HK-2 (cell line): ENCODE results near the gene TSHZ1.
A peak's percentile ranks its signal among the peaks of the same experiment; 100 is the strongest.

ENCODE experiments used
- DNase-seq: peaks from one replicate; pipeline ENCODE4 v3.0.0-alpha.2; 2018; ENCODE audit not compliant: unreplicated experiment

The TSHZ1 gene

DNA sequence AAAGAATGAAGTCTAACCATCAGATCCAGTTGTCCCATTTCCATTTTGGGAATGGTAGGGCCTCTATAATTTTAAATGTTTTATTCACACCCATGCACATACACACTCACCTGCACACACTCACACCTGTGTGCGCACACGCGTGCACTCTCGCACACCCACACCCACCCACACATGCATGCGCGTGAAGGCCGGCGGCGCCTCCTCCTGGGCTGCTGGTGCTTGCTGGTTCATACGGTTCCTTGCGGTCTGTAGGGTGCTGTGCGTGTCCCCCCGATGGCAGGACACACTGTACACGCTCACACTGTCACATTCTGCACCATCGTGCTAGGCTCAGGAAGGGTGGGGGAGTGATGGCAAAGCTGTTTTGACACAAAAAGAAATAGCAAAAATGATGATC is 63.2 kb downstream of the TSHZ1 start:
- DNase-seq: no peak

GRCh38 chr18:75275226-75275625 is 64.6 kb downstream of the TSHZ1 start:
- no peak for DNase-seq

- DNase-seq: no peak
Observed at GRCh38 chr18:75276818-75277609, 66.4 kb downstream of the TSHZ1 start.

DNA sequence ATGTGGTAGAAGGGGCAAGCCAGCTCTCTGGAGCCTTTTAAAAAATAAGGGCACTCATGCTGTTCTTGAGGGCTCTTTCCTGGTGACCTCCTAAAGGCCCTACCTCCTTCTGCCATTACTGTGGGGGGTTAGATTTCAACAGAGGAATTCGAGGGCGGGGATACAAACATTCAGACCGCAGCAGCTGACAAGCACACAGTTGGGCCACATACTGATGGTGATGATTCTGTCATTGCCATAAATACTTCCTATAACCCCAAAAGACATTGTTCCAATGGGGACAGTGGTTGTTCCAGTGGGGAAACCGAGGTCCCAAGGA is 67.0 kb downstream of the TSHZ1 start:
- DNase-seq: no peak

- no peak for DNase-seq
Observed at GRCh38 chr18:75279381-75279780, 68.8 kb downstream of the TSHZ1 start.

- DNase-seq: no peak
Observed at GRCh38 chr18:75280427-75281280, 70.1 kb downstream of the TSHZ1 start.

DNA sequence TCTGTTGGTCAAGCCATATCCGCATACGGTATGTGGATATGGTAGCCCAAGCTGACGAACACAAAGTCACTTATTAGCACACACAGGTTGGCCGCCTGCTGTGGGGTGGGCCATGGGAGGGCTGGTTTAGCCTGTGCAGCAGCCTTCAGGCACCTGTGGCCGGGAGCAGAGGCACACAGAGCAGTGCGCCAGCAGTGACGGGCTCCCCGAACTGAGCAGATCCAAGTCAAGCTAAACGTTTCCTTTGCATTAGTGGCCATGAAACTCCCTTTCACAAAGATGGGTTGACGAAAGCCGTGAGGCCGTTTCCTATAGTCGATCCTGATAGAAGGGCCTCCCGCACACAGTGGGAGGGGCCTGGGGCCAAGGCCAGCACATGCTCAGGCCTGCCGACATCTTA is 72.1 kb downstream of the TSHZ1 start:
- DNase-seq: no peak

DNA sequence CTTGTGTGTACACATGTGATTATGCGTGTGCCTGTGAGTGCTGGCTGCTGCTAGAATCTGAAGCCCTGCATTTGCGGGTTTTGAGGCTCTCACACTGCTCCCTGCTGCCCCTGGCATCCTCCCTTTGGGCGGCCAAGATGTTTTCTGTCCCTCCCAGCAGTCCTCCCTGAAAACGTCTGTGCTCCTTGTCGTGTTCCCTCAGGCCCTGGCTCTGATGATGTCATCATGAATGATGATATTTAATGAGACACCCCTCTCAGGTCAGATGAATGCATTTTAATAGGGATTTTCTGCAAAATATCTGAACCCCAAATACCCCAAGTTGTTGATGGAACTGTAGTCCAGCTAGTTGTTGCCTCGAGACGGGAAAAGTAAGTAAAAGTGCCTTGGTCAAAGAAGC is 73.1 kb downstream of the TSHZ1 start:
- no peak for DNase-seq

GRCh38 chr18:75284566-75284965 is 74.0 kb downstream of the TSHZ1 start:
- DNase-seq: no peak

DNA sequence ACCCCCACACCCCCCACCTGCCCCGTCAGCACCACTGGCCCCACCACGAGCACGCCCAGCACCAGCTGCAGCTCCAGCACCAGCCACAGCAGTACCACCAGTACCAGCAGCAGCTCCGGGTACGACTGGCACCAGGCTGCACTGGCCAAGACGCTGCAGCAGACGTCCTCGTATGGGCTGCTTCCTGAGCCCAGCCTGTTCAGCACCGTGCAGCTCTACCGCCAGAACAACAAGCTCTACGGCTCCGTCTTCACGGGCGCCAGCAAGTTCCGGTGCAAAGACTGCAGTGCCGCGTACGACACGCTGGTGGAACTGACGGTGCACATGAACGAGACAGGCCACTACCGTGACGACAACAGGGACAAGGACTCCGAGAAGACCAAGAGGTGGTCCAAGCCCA is 75.3 kb downstream of the TSHZ1 start:
- no peak for DNase-seq

- no peak for DNase-seq
Observed at GRCh38 chr18:75287006-75287405, 76.4 kb downstream of the TSHZ1 start.

GRCh38 chr18:75287700-75288099 is 77.1 kb downstream of the TSHZ1 start:
- DNase-seq: no peak

- DNase-seq: no peak
Observed at GRCh38 chr18:75289761-75290160, 79.2 kb downstream of the TSHZ1 start.

GRCh38 chr18:75290737-75291358 is 80.3 kb downstream of the TSHZ1 start:
- no peak for DNase-seq

GRCh38 chr18:75291460-75291859 is 80.9 kb downstream of the TSHZ1 start:
- DNase-seq: no peak

GRCh38 chr18:75293591-75293990 is 83.0 kb downstream of the TSHZ1 start:
- peak; percentile 35 for DNase-seq

DNA sequence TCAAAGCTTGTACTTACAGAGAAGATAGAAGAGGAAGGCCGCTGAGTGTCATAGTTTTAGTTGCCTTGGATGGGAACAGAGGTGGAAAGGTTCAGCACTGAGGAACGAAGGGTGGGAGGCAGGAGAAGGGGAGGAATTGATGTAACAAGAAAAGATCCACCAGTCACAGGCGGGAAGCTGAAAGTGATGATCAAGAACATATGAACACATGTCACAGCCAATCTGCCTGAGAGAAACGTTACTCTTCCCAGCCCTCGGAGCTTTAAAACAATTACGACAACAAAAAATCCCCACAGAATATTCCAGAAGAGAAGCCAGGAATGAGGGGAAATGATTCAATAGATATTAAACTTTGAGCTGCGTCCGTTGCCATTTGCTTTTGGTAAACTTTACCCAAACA is 87.1 kb downstream of the TSHZ1 start:
- no peak for DNase-seq

GRCh38 chr18:75304678-75305557 is 94.3 kb downstream of the TSHZ1 start:
- DNase-seq: no peak

- DNase-seq: no peak
Observed at GRCh38 chr18:75305984-75306383, 95.4 kb downstream of the TSHZ1 start.

DNA sequence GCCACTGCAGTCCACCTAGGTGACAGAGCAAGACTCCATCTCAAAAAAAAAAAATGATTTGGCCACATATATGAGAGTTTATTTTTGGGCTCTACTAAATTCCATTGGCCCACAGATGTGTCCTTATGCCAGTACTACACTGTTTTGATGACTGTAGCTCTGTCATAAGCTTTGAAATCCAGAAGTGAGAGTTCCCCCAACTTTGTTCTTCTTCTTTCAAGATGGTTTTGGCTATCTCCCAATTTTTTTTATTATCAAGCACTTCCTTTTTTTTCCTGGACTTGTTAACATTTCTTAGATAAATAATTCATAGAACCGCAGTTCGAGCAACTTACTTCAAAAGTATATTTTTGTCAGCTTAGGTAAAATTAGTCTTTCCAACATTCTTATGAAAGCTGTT is 96.9 kb downstream of the TSHZ1 start:
- no peak for DNase-seq

DNA sequence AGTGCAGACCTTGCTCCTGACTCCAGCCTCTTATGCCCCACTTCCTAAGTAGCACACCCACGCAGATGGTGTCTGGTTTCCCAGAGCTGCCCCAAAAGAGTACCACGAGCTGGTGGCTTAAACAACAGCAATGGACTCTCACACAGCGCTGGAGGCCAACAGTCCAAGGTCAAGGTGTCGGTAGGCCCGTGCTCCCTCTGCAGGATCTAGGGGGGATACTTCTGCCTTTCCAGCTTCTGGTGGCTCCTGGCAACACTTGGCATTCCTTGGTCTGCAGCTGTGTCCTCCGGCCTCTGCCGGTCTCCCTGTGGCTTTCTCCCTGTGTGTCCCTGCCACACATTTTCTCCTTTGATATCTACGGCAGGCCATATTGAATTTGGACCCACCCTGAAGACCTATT is 99.0 kb downstream of the TSHZ1 start:
- no peak for DNase-seq

- no peak for DNase-seq
Observed at GRCh38 chr18:75314117-75314516, 103.5 kb downstream of the TSHZ1 start.
